Superior temporal gyrus (tissue), 1 donor: Measurements from ENCODE around the gene LRRC8C.

ENCODE experiments used
- DNase-seq: peaks from one replicate; pipeline ENCODE4 v3.0.0-alpha.2; 2016; ENCODE audit errors: extremely low spot score

The LRRC8C gene

DNA sequence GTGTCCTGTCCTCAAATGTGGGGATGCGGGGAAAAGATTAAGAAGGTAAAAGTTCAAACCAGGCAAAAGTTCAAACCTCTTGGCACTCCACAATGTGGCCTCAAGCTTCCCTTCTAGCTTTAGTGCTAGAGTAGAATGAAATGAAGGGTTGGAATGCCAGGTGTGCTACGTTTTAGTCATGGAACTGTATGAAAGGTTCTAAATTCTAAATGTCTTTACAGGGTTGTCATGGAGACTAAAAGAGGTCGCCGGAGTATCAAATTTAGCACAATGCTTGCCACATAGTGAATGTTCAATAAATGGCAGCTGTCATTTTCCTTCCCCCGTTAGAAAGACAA lies 130.7 kb downstream of the LRRC8C start:
- no peak for DNase-seq

GRCh38 chr1:89765774-89766173 lies 132.9 kb downstream of the LRRC8C start:
- DNase-seq, result no peak

DNA sequence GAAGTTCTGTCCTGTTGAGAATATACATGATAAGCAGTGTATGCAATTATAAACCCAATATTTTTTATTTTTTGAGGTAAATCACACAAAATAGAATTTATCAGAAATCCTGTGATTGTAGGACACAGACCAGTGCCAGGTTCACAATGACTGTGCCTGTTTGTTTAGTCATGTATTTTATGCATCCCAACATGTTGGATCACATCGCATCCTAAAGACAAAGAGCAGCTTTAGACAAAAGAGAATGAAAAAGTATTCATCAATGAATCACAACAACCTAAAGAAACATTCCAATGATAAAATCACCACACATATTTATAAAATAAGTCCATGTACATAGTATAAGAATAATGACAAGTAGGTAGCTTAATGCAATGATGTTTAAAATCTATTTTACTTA lies 134.7 kb downstream of the LRRC8C start:
- no peak for DNase-seq
